B cell (primary cell): Measurements from ENCODE around the gene LAIR2. TPM values are rescaled to one million over a fixed set of nuclear protein-coding genes. Genes with fewer than 3 reads are reported as not detected.

Experiments used
- ATAC-seq: fragments of 200-7000 bp; cut with Tn5 transposase; one replicate; pipeline ENCODE4 v1.10.0; 2021; ENCODE audit warnings: low read depth, mild to moderate bottlenecking, moderate number of reproducible peaks, moderate library complexity
- CTCF ChIA-PET: fragments of 350-600 bp; sonication (Branson Sonifier 250); formaldehyde crosslinking; loops from one replicate; lab custom pipeline; 2021; ENCODE audit warnings: antibody characterized with exemption, inconsistent platforms; lab: Charles Lee
- POLR2A ChIA-PET: fragments of 350-600 bp; sonication (Branson Sonifier 250); formaldehyde crosslinking; loops from one replicate; lab custom pipeline; 2021; ENCODE audit warnings: antibody characterized with exemption; lab: Charles Lee
- DNase-seq: peaks from one replicate; pipeline ENCODE4 v3.0.0; 2013
- H2AFZ ChIP-seq: 2 replicates; pipeline ENCODE4 v1.6.1; 2012; ENCODE audit warnings: mild to moderate bottlenecking, low read depth, low read length; ENCODE audit not compliant: insufficient read depth, poor library complexity, severe bottlenecking
- H3K27ac ChIP-seq, 2 donors: 1 replicate in 1 of 2; 2 replicates in 1 of 2; pipeline ENCODE4 v1.5.1; 2012 to 2013; ENCODE audit warnings: low read length in 2 of 2, mild to moderate bottlenecking in 2 of 2, moderate library complexity in 1 of 2
- H3K27me3 ChIP-seq, 4 experiments: fragments of 200-600 bp in 1 of 4; sonication (generic) in 1 of 4; replicated peaks in 1 of 4; 1 replicate in 2 of 4; 2 replicates in 2 of 4; pipeline versions ENCODE4 v1.6.1 to v1.7.0; 2013 to 2016; ENCODE audit warnings: low read length in 3 of 4, mild to moderate bottlenecking in 2 of 4, mixed read lengths in 1 of 4, moderate library complexity in 1 of 4; ENCODE audit not compliant: insufficient read depth in 4 of 4, control insufficient read depth in 3 of 4; ENCODE audit errors: control extremely low read depth in 1 of 4
- H3K36me3 ChIP-seq, 2 experiments: replicated peaks in 1 of 2; 1 replicate in 1 of 2; 2 replicates in 1 of 2; pipeline versions ENCODE4 v1.6.1 to v1.7.1; 2013; ENCODE audit warnings: low read length in 1 of 2; ENCODE audit not compliant: insufficient read depth in 2 of 2, control insufficient read depth in 1 of 2; ENCODE audit errors: control extremely low read depth in 1 of 2, extremely low read depth in 1 of 2
- H3K4me1 ChIP-seq, 2 donors: fragments of 200-600 bp in 1 of 2; sonication (generic) in 1 of 2; 1 replicate in 1 of 2; 2 replicates in 1 of 2; pipeline versions ENCODE4 v1.5.1 to v1.6.1; 2013 to 2017; ENCODE audit warnings: low read length in 2 of 2; ENCODE audit not compliant: control insufficient read depth in 2 of 2, insufficient read depth in 2 of 2
- H3K4me2 ChIP-seq: replicated peaks from 2 replicates; pipeline ENCODE3; 2012; ENCODE audit warnings: mild to moderate bottlenecking, low read depth, low read length; ENCODE audit not compliant: poor library complexity, severe bottlenecking
- H3K4me3 ChIP-seq, 5 experiments: fragments of 200-600 bp in 1 of 5; sonication (generic) in 1 of 5; 1 replicate in 3 of 5; 2 replicates in 2 of 5; pipeline versions ENCODE4 v1.5.1 to v1.7.0; 2011 to 2016; ENCODE audit warnings: low read length in 4 of 5, mild to moderate bottlenecking in 4 of 5, low read depth in 2 of 5, control low read depth in 1 of 5, moderate library complexity in 1 of 5; ENCODE audit not compliant: insufficient read depth in 1 of 5; ENCODE audit errors: control extremely low read depth in 1 of 5, extremely low read depth in 1 of 5
- H3K79me2 ChIP-seq: fragments of 200-600 bp; sonication (generic); one replicate; pipeline ENCODE4 v1.6.0; 2016; ENCODE audit warnings: low read length; ENCODE audit not compliant: control insufficient read depth, insufficient read depth
- H3K9ac ChIP-seq: fragments of 200-600 bp; sonication (generic); 2 replicates; pipeline ENCODE4 v1.6.1; 2017; ENCODE audit warnings: mild to moderate bottlenecking, low read length, moderate library complexity
- H3K9me3 ChIP-seq, 3 donors: one replicate each; pipeline versions ENCODE4 v1.6.1 to v1.7.1; 2013; ENCODE audit warnings: low read length in 2 of 3; ENCODE audit not compliant: control insufficient read depth in 2 of 3, insufficient read depth in 1 of 3; ENCODE audit errors: control extremely low read depth in 1 of 3
- H4K20me1 ChIP-seq: 2 replicates; pipeline ENCODE4 v1.6.0; 2012; ENCODE audit warnings: mild to moderate bottlenecking, low read length; ENCODE audit not compliant: insufficient read depth, control insufficient read depth, poor library complexity, severe bottlenecking
- H3K27ac Mint-ChIP-seq: one replicate; pipeline ENCODE4 v1.8.0; 2021; ENCODE audit warnings: mixed read lengths
- H3K27me3 Mint-ChIP-seq: one replicate; pipeline ENCODE4 v1.8.0; 2021; ENCODE audit warnings: mixed read lengths
- H3K4me1 Mint-ChIP-seq: one replicate; pipeline ENCODE4 v1.8.0; 2021; ENCODE audit warnings: mixed read lengths
- H3K4me3 Mint-ChIP-seq: one replicate; pipeline ENCODE4 v1.8.0; 2021; ENCODE audit warnings: mixed read lengths
- H3K9me3 Mint-ChIP-seq: one replicate; pipeline ENCODE4 v1.8.0; 2022; ENCODE audit warnings: mixed read lengths; ENCODE audit not compliant: insufficient read depth
- EZH2 ChIP-seq: IDR thresholded peaks from 2 replicates; pipeline ENCODE4 v1.6.1; 2012; ENCODE audit warnings: borderline replicate concordance, low read depth, mild to moderate bottlenecking, moderate library complexity, low read length; ENCODE audit not compliant: insufficient read depth, poor library complexity, severe bottlenecking
- WGBS: methylation state at CpG from one replicate; pipeline ENCODE4 v1.1.5; 2013; ENCODE audit warnings: missing lambda C conversion rate; ENCODE audit not compliant: insufficient coverage; 5-methylcytosine and 5-hydroxymethylcytosine counted together
- intact Hi-C: fragments of 100-400 bp; cut with micrococcal nuclease; formaldehyde crosslinking; loops from one replicate; pipeline ENCODE4 v1.10.0; 2022
- polyA plus RNA-seq: library from polyadenylated mRNA; depleted of rRNA; stranded (reverse); fragments of >200 nt; gene quantifications from 2 replicates; pipeline ENCODE4 v1.2.3, GENCODE V29; 2012
- total RNA-seq, 2 donors: library from RNA; stranded (reverse); fragments of 120-200 nt in 1 of 2; gene quantifications; 1 replicate in 1 of 2; 2 replicates in 1 of 2; pipeline versions ENCODE4 v1.2.3 to v1.2.4, GENCODE V29; 2013 to 2022
- TF ChIP-seq, protein P1 (sequence below): fragments of 200-600 bp; IDR thresholded peaks from one replicate; pipeline ENCODE4 v1.8.0; 2022; ENCODE audit warnings: antibody characterized with exemption, mild to moderate bottlenecking

The LAIR2 gene
- total and polyA plus RNA-seq, 2 donors (not counting 1 experiment from before 2014, with no cell fraction given) = not detected

GRCh38 chr19:54521860-54522513 lies 19.4 kb downstream of the LAIR2 start:
- peaks cover 27% of the 10 kb centered on the region for H3K4me1 Mint-ChIP-seq
- no peak for DNase-seq
- peak overlapping the region; percentile 23 for H3K4me3 Mint-ChIP-seq
- H3K27me3 ChIP-seq = peaks cover 0 to 9% (median 6%) of the 10 kb centered on the region in 4 experiments
- no peaks in the 10 kb centered on the region for H3K79me2 ChIP-seq
- H2AFZ ChIP-seq = no peak overlapping the region
- TF ChIP-seq, protein P1, sequence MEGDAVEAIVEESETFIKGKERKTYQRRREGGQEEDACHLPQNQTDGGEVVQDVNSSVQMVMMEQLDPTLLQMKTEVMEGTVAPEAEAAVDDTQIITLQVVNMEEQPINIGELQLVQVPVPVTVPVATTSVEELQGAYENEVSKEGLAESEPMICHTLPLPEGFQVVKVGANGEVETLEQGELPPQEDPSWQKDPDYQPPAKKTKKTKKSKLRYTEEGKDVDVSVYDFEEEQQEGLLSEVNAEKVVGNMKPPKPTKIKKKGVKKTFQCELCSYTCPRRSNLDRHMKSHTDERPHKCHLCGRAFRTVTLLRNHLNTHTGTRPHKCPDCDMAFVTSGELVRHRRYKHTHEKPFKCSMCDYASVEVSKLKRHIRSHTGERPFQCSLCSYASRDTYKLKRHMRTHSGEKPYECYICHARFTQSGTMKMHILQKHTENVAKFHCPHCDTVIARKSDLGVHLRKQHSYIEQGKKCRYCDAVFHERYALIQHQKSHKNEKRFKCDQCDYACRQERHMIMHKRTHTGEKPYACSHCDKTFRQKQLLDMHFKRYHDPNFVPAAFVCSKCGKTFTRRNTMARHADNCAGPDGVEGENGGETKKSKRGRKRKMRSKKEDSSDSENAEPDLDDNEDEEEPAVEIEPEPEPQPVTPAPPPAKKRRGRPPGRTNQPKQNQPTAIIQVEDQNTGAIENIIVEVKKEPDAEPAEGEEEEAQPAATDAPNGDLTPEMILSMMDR = no peak
- no peak for TF ChIP-seq EZH2
- CTCF ChIA-PET = no interaction called here
- H3K9ac ChIP-seq = no peak overlapping the region
- no peaks in the 10 kb centered on the region for H4K20me1 ChIP-seq
- H3K27ac Mint-ChIP-seq = no peak overlapping the region
- 79% methylated on average over 5 of the region's 6 CpGs for WGBS
- H3K4me3 ChIP-seq = peak overlapping the region in 1 of 5 experiments; percentile 14
- no peak overlapping the region for H3K27ac ChIP-seq
- H3K4me2 ChIP-seq = peak overlapping the region; percentile 66
- POLR2A ChIA-PET = no interaction called here
- no peaks in the 10 kb centered on the region for H3K9me3 ChIP-seq
- no peaks in the 10 kb centered on the region for H3K9me3 Mint-ChIP-seq
- intact Hi-C loops = no loop called here
- ATAC-seq = no peak
- peaks cover 44% of the 10 kb centered on the region for H3K27me3 Mint-ChIP-seq
- H3K36me3 ChIP-seq = no peaks in the 10 kb centered on the region
- H3K4me1 ChIP-seq = peaks cover 19 to 21% of the 10 kb centered on the region in 2 donors

DNA sequence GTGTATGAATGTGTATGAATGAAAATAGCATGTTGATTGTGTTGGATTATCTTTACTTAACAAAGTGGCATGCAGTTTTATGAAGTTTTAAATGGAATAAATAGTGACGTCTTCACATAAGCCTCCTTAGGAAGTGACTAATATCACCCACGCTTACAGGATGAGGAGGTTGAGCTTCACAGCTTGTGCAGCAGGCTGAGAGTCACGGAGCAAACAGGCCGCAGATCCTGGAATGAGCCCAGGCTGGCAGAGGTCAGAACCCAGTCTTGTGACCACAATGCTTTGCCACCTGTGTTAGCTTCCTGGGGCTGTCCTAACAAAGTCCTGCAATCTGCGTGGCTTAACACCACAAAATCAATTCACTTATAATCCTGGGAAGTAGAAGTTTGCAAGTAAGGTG lies 20.8 kb downstream of the LAIR2 start:
- ChIA-PET CTCF (no interaction called here), POLR2A (no interaction called here)
- no peak overlapping the region for H2AFZ ChIP-seq
- H3K9me3 ChIP-seq = no peaks in the 10 kb centered on the region
- no peak overlapping the region for H3K27ac ChIP-seq
- peaks cover 40% of the 10 kb centered on the region for H3K27me3 Mint-ChIP-seq
- no peak overlapping the region for H3K4me3 Mint-ChIP-seq
- H3K4me1 ChIP-seq = peaks cover 19 to 21% of the 10 kb centered on the region in 2 donors
- H3K4me3 ChIP-seq = no peak overlapping the region
- intact Hi-C loops = no loop called here
- no peak overlapping the region for H3K4me2 ChIP-seq
- H3K79me2 ChIP-seq = no peaks in the 10 kb centered on the region
- H3K4me1 Mint-ChIP-seq = peaks cover 27% of the 10 kb centered on the region
- no peak for TF ChIP-seq EZH2
- TF ChIP-seq, protein P1 = no peak
- no peaks in the 10 kb centered on the region for H3K36me3 ChIP-seq
- H3K27me3 ChIP-seq = peaks cover 0 to 9% (median 6%) of the 10 kb centered on the region in 4 experiments
- no peaks in the 10 kb centered on the region for H4K20me1 ChIP-seq
- H3K9me3 Mint-ChIP-seq = no peaks in the 10 kb centered on the region
- 8% methylated on average over 3 of the region's 5 CpGs for WGBS
- no peak for DNase-seq
- ATAC-seq = no peak
- no peak overlapping the region for H3K9ac ChIP-seq
- H3K27ac Mint-ChIP-seq = no peak overlapping the region
